HL-60 (cell line): ENCODE results near the gene FARP1.
A peak's percentile ranks its signal among the peaks of the same experiment; 100 is the strongest.

Experiments used
- DNase-seq, 2 experiments: peaks; one replicate each; pipeline ENCODE4 v3.0.0-alpha.2; 2010 to 2020; ENCODE audit warnings: low read depth in 1 of 2, low spot score in 1 of 2
- H3K27ac ChIP-seq: fragments of 250-450 bp; sonication (Bioruptor Pico); replicated peaks from 2 replicates; pipeline ENCODE4 v1.5.1; 2020; ENCODE audit warnings: mild to moderate bottlenecking, moderate library complexity
- H3K27me3 ChIP-seq: fragments of 250-450 bp; sonication (Bioruptor Pico); 2 replicates; pipeline ENCODE4 v1.5.1; 2021; ENCODE audit warnings: mild to moderate bottlenecking, moderate library complexity; ENCODE audit not compliant: insufficient read depth, poor library complexity, severe bottlenecking
- H3K4me3 ChIP-seq: replicated peaks from 2 replicates; pipeline ENCODE4 v1.5.1; 2011; ENCODE audit warnings: mild to moderate bottlenecking, control low read depth, low read length; ENCODE audit not compliant: insufficient read depth
- CTCF ChIP-seq: IDR thresholded peaks from one replicate; pipeline ENCODE4 v1.5.1; 2011; ENCODE audit warnings: low read length, control low read depth, inconsistent platforms; ENCODE audit not compliant: insufficient read depth
- GABPA ChIP-seq: IDR thresholded peaks from 2 replicates; pipeline ENCODE4 v1.6.1; 2012; ENCODE audit warnings: low read depth
- POLR2AphosphoS5 ChIP-seq: IDR thresholded peaks from 2 replicates; pipeline ENCODE4 v1.6.1; 2012; ENCODE audit warnings: low read depth
- REST ChIP-seq: IDR thresholded peaks from 2 replicates; pipeline ENCODE4 v1.6.1; 2012; ENCODE audit warnings: low read depth; ENCODE audit not compliant: insufficient replicate concordance
- SPI1 ChIP-seq: IDR thresholded peaks from 2 replicates; pipeline ENCODE4 v1.6.1; 2012; ENCODE audit warnings: low read depth, mild to moderate bottlenecking, borderline replicate concordance

Gene FARP1

DNA sequence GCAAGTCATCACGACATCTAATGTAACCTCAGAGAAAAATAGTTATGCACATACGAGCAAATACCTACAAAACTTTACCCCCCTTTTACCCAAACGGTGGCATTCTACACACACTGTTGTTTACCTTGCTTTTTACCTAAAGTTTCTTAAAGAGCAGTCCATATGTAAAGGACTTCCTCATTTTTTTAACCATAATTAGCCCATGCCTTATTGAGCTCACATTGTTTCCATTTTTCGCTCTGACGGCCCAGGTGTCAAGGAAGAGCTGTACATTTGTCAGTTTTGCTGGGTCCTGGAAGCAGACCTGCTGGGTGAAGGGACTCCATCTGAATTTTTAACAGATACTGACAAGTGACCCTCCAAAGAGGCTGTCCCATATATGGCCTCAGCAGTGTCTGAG, 344.6 kb downstream of the FARP1 start:
- Histone ChIP-seq H3K4me3 (no peak overlapping the region), H3K27me3 (no peaks in the 10 kb centered on the region), H3K27ac (no peak overlapping the region)
- TF ChIP-seq SPI1: peak; percentile 92
- TF ChIP-seq POLR2AphosphoS5: no peak
- TF ChIP-seq REST: no peak
- no peak for TF ChIP-seq CTCF
- no peak for DNase-seq

DNA sequence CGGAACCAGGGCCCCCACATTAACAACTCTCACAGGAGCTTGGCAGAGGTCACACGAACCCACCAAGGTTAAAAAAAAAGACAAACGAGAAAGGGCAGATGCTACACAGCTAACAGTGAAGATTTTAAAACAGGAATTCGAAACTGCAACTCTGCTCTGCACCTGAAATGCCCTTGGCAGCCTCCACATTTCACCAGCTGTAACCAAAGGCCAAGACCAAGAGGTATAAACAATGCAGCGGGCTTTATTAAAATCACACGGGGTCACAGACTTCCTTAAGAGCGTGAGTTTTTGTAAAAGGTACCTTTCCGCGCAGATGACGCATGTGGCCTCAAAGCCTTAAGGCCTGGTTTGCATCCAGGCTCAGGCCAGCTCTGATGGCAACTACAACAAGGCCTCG, 345.8 kb downstream of the FARP1 start:
- no peak for DNase-seq
- no peak overlapping the region for H3K4me3 ChIP-seq
- no peak overlapping the region for H3K27ac ChIP-seq
- TF ChIP-seq GABPA: no peak
- TF ChIP-seq SPI1: no peak
- no peak for TF ChIP-seq CTCF
- no peak for TF ChIP-seq POLR2AphosphoS5
- no peak for TF ChIP-seq REST
- no peaks in the 10 kb centered on the region for H3K27me3 ChIP-seq

DNA sequence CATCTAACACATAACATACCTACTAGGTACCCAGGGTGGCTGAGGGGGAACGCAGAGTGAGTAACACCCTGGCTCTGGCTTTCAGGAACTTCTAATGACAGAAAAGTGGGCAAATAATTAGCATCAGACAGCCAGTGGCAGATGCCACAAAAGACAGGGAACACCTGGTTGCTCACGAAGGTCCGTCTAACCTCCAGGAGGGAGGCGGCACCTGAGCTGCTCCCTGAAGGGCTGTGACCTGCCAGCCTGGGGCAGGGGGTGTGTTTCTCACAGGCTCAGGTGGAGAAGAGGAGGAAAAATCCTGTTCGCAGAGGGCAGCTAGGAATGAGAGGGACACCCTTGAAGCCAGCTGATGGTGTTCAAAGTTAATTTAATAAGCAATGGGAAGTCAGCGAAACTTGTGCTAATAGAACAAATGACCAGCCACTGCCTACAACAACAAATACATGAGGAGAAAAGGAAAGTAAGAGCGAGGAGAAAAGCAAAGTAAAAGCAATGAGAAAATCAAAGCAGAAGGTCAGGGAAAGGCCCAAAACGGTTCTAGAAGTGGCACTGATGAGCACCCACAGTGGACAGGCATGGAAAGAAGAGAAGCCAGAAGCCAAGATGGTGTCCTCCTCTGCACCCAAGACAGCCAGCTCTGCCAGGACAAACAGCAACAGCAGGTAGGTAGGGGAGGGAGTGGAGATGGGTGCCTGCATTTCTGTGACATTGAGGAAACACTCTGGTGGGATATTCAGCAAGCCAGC, 346.7 kb downstream of the FARP1 start:
- DNase-seq: no peak
- Histone ChIP-seq H3K27ac (no peak overlapping the region), H3K27me3 (no peaks in the 10 kb centered on the region), H3K4me3 (no peak overlapping the region)
- TF ChIP-seq SPI1: no peak
- TF ChIP-seq CTCF: no peak
- TF ChIP-seq GABPA: no peak

DNA sequence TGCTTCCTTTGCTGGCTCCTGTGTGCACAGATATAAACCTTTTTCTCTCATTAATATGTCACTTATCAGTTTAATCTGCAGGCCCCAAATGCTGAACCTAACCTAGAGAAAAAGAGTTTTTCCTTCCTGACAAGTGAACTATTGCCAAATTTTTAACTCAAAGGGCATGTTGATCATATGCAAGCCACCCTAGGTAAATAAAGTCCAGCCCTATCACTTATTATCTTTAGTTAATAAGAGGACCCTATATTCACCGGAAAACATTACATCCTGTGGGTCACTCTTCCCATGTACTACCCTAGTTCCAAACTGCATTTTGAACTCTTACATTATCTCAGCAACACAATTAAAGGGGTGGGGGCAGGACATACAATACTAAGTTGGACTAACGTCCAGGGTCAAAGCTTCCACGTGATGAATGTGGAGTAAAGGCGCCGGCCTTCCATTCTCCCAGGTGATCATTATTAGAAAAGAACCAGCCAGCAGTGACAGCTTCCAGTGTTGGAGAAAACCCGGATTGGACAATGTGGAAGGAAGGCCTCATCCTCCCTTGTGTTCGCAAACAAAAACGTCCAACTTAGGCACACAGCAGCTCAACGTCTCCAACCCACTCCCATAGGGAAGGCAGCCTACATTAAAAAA, 347.4 kb downstream of the FARP1 start:
- no peak for DNase-seq
- TF ChIP-seq POLR2AphosphoS5 (no peak), GABPA (no peak), REST (no peak), SPI1 (no peak)
- Histone ChIP-seq H3K27ac (no peak overlapping the region), H3K4me3 (no peak overlapping the region), H3K27me3 (no peaks in the 10 kb centered on the region)
